Measurements from ENCODE around the gene ZNF536.

ZNF536 gene

DNA sequence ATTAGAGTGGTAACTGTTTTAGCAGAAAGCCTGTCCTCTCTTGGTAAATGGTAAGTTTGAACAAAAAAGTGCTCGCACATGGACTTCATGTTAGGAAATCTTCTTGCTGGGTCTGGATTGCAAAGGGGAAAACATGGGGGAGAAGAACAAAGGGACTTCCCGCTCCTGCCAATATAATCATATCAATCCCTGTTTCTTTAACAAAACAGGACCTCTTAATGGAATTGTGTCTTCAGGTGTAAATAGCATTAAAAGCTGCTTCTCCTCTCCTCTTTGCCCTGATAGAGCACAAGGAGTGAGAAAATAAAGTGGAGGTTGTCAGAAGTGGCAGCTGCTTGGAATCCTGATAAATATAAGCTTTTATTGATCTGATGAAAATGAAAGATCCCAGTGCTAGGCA, 20.4 kb upstream of the ZNF536 start:
- TF ChIP-seq GATA2 (IDR thresholded peaks at IDR 0.05; ENCODE audit: low read depth, low read length), result no peak
- TF ChIP-seq GATA3 (IDR thresholded peaks at IDR 0.05; ENCODE audit: low read depth, low read length), result no peak

DNA sequence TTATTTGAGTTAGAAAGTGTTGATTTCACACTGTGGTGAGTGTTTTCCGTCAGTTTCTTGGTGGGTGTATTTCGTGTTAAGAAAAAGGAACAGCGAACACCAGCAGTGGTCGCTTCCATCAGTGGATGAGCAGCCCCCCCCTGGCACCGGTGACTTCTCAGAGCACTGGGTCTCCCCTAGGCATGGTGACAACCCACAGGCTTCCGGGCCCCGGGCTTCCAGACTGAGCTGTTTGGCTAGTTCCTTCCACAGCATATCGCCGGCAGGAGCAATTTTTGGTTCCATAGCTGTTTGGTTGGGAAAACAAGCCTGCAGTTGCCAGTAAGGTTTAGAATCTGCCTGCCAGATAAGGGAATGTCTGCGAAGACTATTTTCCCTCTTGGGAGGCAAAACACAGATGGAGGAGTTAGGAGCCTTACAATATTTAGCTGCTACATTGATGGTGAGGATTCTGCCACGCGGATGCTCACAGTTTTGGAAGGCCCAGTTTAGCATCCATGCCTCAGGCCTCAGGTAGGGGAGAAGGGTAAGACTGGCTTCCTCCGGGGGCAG, 18.7 kb upstream of the ZNF536 start:
- TF ChIP-seq GATA2 (IDR thresholded peaks at IDR 0.05; ENCODE audit: low read depth, low read length) (no peak), GATA3 (IDR thresholded peaks at IDR 0.05; ENCODE audit: low read depth, low read length) (no peak)

DNA sequence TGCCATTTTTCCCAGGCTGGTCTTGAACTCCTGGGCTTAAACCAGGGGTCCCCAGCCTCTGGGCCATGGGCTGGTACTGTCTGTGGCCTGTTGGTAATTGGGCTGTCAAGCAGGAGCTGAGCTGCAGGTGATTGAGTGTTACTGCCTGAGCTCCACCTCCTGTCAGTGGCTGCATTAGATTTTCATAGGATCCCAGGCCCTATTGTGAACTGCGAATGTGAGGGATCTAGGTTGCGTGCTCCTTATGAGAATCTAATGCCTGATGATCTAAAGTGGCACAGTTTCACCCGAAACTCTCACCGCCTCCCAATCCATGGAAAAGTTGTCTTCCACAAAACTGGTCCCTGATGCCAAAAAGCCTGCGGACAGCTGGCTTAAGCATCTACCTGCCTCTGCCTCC, 16.6 kb upstream of the ZNF536 start:
- TF ChIP-seq GATA2 (IDR thresholded peaks at IDR 0.05; ENCODE audit: low read depth, low read length) (no peak), GATA3 (IDR thresholded peaks at IDR 0.05; ENCODE audit: low read depth, low read length) (no peak)

DNA sequence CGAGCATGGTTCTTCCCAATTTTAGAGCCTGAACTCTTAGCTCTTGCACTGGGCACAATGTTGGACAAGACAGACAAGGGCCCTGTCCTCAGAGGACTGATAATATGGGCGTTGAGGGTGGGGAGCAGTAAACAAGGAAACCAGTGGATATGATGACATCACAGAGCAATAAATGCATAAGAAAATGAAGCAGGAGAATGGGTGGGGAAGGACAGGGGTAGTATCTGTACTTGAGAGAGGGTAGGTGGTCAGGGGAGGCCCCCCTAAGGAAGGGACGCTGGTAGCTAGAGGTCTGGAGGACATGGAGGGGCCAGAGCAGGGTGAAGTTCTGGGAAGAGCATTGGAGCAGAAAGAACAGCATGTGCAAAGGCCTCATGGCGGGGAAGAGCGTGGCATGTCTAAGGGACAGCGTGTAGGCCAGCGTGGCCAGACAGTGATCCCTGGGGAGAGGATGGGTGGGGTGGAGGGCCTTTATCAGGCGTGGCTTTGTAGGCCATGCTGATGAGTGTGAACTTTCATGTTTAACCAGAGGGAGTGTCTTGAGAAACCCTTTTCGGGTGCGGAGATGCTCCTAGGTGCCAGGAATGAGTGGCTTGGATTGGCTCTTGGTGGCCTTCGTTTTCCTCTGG, 15.1 kb upstream of the ZNF536 start:
- TF ChIP-seq GATA3 (IDR thresholded peaks at IDR 0.05; ENCODE audit: low read depth, low read length), result no peak
- TF ChIP-seq GATA2 (IDR thresholded peaks at IDR 0.05; ENCODE audit: low read depth, low read length), result no peak

DNA sequence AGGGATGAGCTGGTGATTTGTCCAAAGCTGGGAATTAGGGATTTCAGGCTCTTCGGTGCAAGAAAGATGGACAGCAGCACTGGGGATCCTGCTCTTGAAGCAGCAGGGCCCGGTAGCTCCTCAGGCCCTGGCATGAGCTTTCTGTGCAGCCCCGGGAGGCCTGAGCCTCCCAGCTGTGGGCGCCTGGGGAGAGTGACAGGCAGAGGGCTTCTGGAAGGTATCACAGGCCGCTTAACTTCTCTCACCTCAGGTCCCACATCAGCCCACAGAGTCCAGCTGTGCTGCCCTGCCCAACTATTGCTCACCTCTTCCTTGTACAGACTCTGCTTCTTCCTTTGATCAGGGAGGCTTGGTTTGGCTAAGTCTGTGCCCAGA, 14.6 kb upstream of the ZNF536 start:
- TF ChIP-seq GATA2 (IDR thresholded peaks at IDR 0.05; ENCODE audit: low read depth, low read length), result no peak
- no peak for TF ChIP-seq GATA3 (IDR thresholded peaks at IDR 0.05; ENCODE audit: low read depth, low read length)

DNA sequence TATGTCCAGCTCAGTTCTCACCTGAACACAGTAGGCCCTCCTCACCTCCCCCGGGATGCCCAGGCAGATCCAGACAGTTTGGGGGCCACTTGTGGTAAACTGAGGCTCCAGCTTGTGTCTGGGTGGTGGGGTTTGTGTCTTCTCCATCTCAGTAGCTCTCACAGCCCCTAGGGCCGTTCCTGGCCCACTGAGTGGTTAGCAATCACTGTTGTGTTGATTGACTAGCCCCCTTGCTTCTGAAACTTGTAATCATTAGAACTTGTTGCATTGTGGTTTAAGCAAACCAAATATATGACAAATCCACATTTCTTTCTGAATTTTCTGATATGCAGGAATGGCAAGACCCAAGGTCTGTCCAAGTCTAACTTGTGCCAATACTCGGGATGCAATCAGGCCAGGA, 13.9 kb upstream of the ZNF536 start:
- no peak for TF ChIP-seq GATA2 (IDR thresholded peaks at IDR 0.05; ENCODE audit: low read depth, low read length)
- no peak for TF ChIP-seq GATA3 (IDR thresholded peaks at IDR 0.05; ENCODE audit: low read depth, low read length)

DNA sequence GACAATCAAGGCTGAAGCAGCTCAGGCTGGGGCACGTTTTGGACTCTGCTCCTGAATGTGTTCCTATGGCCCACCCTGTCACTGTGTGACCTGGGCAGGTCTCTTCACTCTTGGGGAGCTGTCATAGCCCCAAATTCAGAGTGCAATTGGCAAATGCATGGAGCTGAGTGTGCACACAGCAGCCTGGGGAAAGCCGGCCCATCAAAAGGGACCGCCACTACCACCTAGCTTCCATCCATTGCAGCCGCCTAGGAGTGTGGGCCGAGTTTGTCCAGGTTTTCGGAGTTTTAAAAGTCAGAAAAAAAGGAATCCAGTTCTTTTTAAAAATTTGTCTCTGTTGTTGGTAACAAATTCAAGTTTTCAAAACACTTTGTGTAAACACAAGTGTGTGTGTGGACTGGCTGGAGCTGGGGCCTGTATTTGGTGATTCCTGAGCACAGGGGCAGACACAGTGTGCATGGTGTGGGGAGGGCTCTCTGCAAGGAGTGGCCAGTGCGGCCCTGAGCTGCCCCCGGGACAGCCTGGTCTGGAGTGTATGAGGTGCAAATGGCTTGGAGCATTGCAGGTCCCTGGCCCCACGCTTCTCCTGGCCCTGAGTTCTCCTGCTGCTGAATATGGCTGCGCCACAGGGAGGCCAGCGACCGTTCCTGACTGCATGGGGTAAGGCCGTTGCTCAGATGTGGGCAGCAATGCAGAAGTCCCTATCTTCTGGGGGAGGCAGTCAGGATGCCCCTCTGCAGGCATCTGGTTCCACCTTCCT, 13.2 kb upstream of the ZNF536 start:
- no peak for TF ChIP-seq GATA2 (IDR thresholded peaks at IDR 0.05; ENCODE audit: low read depth, low read length)
- TF ChIP-seq GATA3 (IDR thresholded peaks at IDR 0.05; ENCODE audit: low read depth, low read length), result no peak

DNA sequence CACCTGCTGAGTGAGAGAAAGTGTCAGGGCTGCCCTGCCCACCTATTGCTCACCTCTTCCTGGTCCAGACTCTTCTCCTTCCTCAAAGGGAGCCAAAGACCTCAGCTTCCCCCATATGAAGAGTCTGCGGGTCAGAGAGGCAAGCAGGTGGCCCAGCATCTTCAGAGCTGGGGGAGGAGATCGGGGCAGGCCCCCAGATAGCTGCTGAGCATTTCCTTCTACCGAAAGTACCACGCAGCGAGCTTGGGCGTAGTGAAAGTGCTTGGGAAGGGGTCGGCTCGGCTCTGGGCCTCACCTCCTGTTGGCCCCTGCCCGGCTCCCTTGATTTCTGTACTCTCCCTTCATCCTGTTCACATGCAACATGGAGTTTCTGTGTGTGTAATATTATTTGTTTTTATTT, 12.2 kb upstream of the ZNF536 start:
- TF ChIP-seq GATA2 (IDR thresholded peaks at IDR 0.05; ENCODE audit: low read depth, low read length), result no peak
- TF ChIP-seq GATA3 (IDR thresholded peaks at IDR 0.05; ENCODE audit: low read depth, low read length), result no peak

DNA sequence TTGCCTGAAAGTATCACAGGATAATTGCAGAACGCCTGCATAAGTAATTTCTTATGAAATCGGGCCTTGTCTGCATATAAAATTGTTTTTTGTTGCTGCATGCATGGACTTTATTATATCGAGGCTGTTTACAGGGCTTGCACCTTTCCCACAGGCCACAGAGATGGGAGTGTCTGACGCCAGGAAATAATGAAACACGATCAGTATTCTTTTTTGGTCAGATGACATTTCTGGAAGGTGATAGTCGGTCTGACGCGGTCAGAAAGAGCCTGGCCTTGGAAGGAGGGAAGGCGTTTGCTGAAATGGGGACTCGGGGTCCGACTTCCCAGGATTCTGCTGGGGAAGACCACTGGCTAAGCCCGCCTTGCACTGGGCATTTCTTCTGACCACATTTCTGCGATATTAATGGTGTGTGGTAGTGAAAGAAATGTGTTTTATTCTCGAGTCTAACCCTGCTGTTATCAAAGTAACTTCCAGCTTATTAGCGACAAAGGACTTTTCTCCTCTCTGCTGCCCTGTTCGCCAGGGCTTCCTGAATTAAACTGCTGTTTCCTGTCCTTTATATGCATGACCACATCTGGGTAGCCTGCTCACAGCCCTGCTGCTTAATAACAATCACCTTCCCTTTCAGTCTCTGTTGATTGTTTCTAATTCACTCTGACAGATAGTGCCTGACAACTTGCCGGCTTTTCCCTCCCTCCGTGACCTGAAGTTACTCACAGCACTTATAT, 11.6 kb upstream of the ZNF536 start:
- TF ChIP-seq GATA2 (IDR thresholded peaks at IDR 0.05; ENCODE audit: low read depth, low read length), result no peak
- no peak for TF ChIP-seq GATA3 (IDR thresholded peaks at IDR 0.05; ENCODE audit: low read depth, low read length)

DNA sequence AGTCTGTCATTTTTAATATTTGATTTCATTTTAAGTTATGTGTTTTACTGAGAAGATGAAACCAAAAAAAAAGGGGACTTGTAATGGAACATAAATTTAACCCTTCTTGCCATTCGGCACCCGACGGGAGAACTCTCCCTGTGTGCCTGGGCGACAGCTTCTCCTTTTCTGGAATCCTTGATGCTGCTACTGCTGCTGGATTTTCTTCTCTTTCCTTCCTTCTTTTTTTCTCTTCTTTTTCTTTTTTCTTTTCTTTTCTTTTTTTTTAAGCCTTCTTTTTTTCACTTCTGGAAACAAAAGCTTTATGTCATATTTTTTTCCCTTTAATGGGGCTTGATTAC, 11.1 kb upstream of the ZNF536 start:
- TF ChIP-seq GATA2 (IDR thresholded peaks at IDR 0.05; ENCODE audit: low read depth, low read length) (no peak), GATA3 (IDR thresholded peaks at IDR 0.05; ENCODE audit: low read depth, low read length) (no peak)

DNA sequence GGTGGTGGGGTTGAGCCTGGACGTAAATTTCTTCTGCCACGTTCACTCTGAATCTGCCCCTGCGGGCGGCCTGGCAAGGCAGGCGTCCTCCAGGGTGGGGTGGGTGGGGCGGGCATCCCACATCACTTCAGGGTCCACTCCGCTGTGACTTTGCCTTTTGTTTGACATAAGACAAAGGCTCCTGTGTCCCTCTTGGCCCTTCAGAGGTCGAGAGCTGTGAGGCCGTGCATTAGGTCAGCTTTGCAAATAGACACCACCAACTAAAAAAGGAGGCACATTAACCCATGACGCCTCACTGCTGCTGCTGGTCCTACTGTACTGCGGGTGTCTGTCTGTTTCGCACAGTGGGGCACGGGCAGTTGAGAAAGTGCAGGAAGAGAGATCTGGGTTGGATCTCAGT, 10.5 kb upstream of the ZNF536 start:
- TF ChIP-seq GATA2 (IDR thresholded peaks at IDR 0.05; ENCODE audit: low read depth, low read length) (no peak), GATA3 (IDR thresholded peaks at IDR 0.05; ENCODE audit: low read depth, low read length) (no peak)

DNA sequence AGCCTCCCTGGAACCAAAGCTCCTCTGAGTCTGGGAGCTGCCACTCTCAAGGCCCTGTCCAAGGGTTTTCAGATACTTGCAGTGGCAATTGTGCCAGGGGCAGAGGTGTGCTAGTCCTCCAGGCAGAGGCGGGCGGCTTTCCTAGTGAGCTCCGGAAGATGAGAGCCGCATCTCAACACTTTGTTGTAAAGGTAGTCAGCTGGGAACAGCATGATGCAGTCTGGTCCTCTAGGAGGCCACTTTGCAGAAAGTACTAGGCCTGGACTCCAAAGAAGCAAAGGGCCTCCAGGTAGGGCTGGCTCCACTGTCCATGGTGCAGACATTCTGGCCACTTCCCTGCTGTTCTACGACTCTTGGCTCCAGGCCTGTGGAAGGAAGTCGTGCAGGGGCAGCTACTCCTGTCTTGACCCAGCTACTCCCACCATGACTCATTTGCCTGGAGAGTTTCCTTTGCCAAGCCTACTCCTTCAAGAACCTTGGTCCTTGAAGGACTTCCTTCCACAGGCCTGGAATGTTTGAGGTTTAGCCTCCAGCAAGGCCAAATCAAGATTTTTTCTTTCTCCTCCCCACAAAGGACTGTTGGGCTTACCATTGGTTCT, 9.9 kb upstream of the ZNF536 start:
- TF ChIP-seq GATA2 (IDR thresholded peaks at IDR 0.05; ENCODE audit: low read depth, low read length), result no peak

DNA sequence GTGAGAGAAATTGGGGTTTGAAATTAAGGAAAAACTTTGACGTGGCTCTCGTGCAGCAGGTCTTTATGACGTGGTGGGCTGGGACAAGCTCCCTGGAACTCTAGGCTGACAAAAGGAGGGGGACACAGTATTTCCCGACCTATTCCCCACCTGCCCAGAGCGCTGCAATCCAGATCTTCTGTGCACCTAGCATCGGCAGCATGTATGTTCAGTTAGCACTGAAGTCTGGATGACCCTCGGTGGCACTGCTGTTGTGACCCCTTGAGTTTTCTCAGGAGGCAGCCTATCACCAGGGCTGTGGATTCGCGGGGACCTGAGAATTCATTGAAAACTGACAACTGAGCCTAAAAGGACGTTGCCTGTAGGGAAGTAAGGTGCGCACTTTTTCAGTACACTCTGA, 9.1 kb upstream of the ZNF536 start:
- no peak for TF ChIP-seq GATA2 (IDR thresholded peaks at IDR 0.05; ENCODE audit: low read depth, low read length)
- TF ChIP-seq GATA3 (IDR thresholded peaks at IDR 0.05; ENCODE audit: low read depth, low read length), result no peak

Data from SH-SY5Y (cell line).